NOMO-1 treated with DMSO at 0.1 percent for 48 hours (cell line): Measurements from ENCODE around the gene PSMC5.
"Not testable (repeated sequence)": the region's sequence is repeated elsewhere in the genome, so short reads cannot be mapped to it uniquely, and the experiment has no call there.

ENCODE experiments used
- DNase-seq: peaks from one replicate; lab custom pipeline; 2025; ENCODE audit not compliant: unreplicated experiment; lab: John Stamatoyannopoulos, UW

The PSMC5 gene

GRCh38 chr17:63838631-63839171 lies 11.5 kb downstream of the PSMC5 start:
- no peak for DNase-seq

- no peak for DNase-seq
Measured at GRCh38 chr17:63840591-63841349, 13.5 kb downstream of the PSMC5 start.

GRCh38 chr17:63841350-63842172 lies 14.3 kb downstream of the PSMC5 start:
- no peak for DNase-seq

- DNase-seq: peak; percentile 23
Measured at GRCh38 chr17:63842173-63842539, 14.9 kb downstream of the PSMC5 start.

GRCh38 chr17:63842540-63843386 lies 15.5 kb downstream of the PSMC5 start, which contains the start of gene SMARCD2:
Gene SMARCD2 (minus strand): TSS chr17:63842685. CDS start chr17:63842674, 11 bp downstream.
- peak; percentile 95 for DNase-seq

- DNase-seq: peak; percentile 60
Measured at GRCh38 chr17:63843387-63843888, 16.2 kb downstream of the PSMC5 start.

GRCh38 chr17:63843910-63844677 lies 16.9 kb downstream of the PSMC5 start:
- no peak for DNase-seq

GRCh38 chr17:63845509-63845908 lies 18.3 kb downstream of the PSMC5 start:
- DNase-seq: no peak

GRCh38 chr17:63847525-63848249 lies 20.5 kb downstream of the PSMC5 start:
- DNase-seq: no peak

GRCh38 chr17:63848834-63849689 lies 21.8 kb downstream of the PSMC5 start:
- peak; percentile 95 for DNase-seq

GRCh38 chr17:63850401-63850800 lies 23.2 kb downstream of the PSMC5 start:
- DNase-seq: no peak

GRCh38 chr17:63853260-63853659 lies 26.0 kb downstream of the PSMC5 start:
- DNase-seq: no peak

GRCh38 chr17:63854709-63855108 lies 27.5 kb downstream of the PSMC5 start:
- no peak for DNase-seq

GRCh38 chr17:63855185-63855584 lies 28.0 kb downstream of the PSMC5 start:
- no peak for DNase-seq

- not testable (repeated sequence) for DNase-seq
Measured at GRCh38 chr17:63856425-63856824, 29.2 kb downstream of the PSMC5 start.

- DNase-seq: no peak
Measured at GRCh38 chr17:63859257-63859656, 32.0 kb downstream of the PSMC5 start.

GRCh38 chr17:63866625-63867024 lies 39.4 kb downstream of the PSMC5 start:
- DNase-seq: not testable (repeated sequence)
